MM.1S (cell line): Measurements from ENCODE around the gene INSYN1.
"Not testable (repeated sequence)": the region's sequence is repeated elsewhere in the genome, so short reads cannot be mapped to it uniquely, and the experiment has no call there.

Source experiments
- DNase-seq: peaks from one replicate; pipeline ENCODE4 v3.0.0-alpha.2; 2015
- H2AFZ ChIP-seq: fragments of 300-600 bp; sonication (generic); 2 replicates; pipeline ENCODE4 v1.6.0; 2016; ENCODE audit warnings: antibody characterized with exemption, low read length
- H3F3A ChIP-seq: fragments of 300-600 bp; sonication (generic); 2 replicates; pipeline ENCODE4 v1.6.1; 2016; ENCODE audit warnings: mild to moderate bottlenecking, antibody characterized with exemption, low read length, moderate library complexity, mixed read lengths; ENCODE audit not compliant: insufficient read depth
- H3K27ac ChIP-seq: fragments of 300-600 bp; sonication (generic); 2 replicates; pipeline ENCODE4 v1.5.1; 2016; ENCODE audit warnings: mild to moderate bottlenecking, low read length
- H3K27me3 ChIP-seq: fragments of 300-600 bp; sonication (generic); replicated peaks from 2 replicates; pipeline ENCODE4 v1.6.0; 2016; ENCODE audit warnings: low read length; ENCODE audit not compliant: insufficient read depth
- H3K36me3 ChIP-seq: fragments of 300-600 bp; sonication (generic); replicated peaks from 2 replicates; pipeline ENCODE4 v1.6.1; 2016; ENCODE audit warnings: mild to moderate bottlenecking, low read length, mixed read lengths; ENCODE audit not compliant: insufficient read depth
- H3K4me1 ChIP-seq: fragments of 300-600 bp; sonication (generic); 2 replicates; pipeline ENCODE4 v1.6.1; 2016; ENCODE audit warnings: low read length, mixed read lengths
- H3K4me2 ChIP-seq: fragments of 300-600 bp; sonication (generic); 2 replicates; pipeline ENCODE4 v1.6.0; 2016; ENCODE audit warnings: low read depth, low read length
- H3K4me3 ChIP-seq: fragments of 300-600 bp; sonication (generic); 2 replicates; pipeline ENCODE4 v1.5.1; 2016; ENCODE audit warnings: low read length, mixed read lengths
- H3K79me2 ChIP-seq: fragments of 300-600 bp; sonication (generic); 2 replicates; pipeline ENCODE4 v1.6.1; 2016; ENCODE audit warnings: mixed run types, low read length, mixed read lengths
- H3K9ac ChIP-seq: fragments of 300-600 bp; sonication (generic); 2 replicates; pipeline ENCODE4 v1.6.1; 2016; ENCODE audit warnings: low read length, mixed read lengths
- H3K9me2 ChIP-seq: fragments of 300-600 bp; sonication (generic); replicated peaks from 2 replicates; pipeline ENCODE4 v1.6.1; 2016; ENCODE audit warnings: mild to moderate bottlenecking, low read length, mixed read lengths; ENCODE audit not compliant: insufficient read depth
- H3K9me3 ChIP-seq: fragments of 300-600 bp; sonication (generic); replicated peaks from 2 replicates; pipeline ENCODE4 v1.6.1; 2016; ENCODE audit warnings: mild to moderate bottlenecking, low read length, mixed read lengths; ENCODE audit not compliant: insufficient read depth
- H4K20me1 ChIP-seq: fragments of 300-600 bp; sonication (generic); 2 replicates; pipeline ENCODE4 v1.6.1; 2016; ENCODE audit warnings: mild to moderate bottlenecking, low read length, moderate library complexity, mixed read lengths; ENCODE audit not compliant: insufficient read depth
- EZH2 ChIP-seq: fragments of 300-600 bp; sonication (generic); optimal IDR thresholded peaks from 2 replicates; pipeline ENCODE3; 2017; ENCODE audit warnings: low read depth, mild to moderate bottlenecking, antibody characterized with exemption, low read length, mixed read lengths
- EZH2phosphoT487 ChIP-seq: fragments of 300-600 bp; sonication (generic); IDR thresholded peaks from 2 replicates; pipeline ENCODE4 v1.6.1; 2018; ENCODE audit warnings: antibody characterized with exemption, low read length
- TF ChIP-seq, protein P1 (sequence below): fragments of 300-600 bp; sonication (generic); IDR thresholded peaks from 2 replicates; pipeline ENCODE4 v1.5.1; 2016; ENCODE audit warnings: antibody characterized with exemption, low read length, mixed read lengths

The INSYN1 gene

DNA sequence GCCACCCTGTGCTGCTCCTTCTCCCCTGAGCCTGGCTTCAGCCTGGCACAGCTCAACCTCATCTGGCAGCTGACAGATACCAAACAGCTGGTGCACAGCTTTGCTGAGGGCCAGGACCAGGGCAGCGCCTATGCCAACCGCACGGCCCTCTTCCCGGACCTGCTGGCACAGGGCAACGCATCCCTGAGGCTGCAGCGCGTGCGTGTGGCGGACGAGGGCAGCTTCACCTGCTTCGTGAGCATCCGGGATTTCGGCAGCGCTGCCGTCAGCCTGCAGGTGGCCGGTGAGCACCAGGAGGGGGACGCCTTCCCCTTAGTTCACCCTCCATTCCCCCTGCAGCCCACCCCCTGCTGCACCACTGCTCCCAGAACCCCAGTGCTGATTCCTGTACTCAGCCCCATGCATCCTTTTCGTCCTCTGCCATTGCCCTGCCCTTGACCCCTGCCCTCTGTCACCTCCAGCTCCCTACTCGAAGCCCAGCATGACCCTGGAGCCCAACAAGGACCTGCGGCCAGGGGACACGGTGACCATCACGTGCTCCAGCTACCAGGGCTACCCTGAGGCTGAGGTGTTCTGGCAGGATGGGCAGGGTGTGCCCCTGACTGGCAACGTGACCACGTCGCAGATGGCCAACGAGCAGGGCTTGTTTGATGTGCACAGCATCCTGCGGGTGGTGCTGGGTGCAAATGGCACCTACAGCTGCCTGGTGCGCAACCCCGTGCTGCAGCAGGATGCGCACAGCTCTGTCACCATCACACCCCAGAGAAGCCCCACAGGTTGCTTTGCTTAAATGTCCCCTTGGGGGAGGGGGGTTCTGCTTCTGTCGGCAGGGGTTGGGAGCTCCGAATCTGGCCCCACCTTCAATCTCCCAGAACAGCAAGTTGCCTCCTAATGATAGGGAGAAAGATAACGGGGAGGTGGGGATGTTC lies 50.6 kb downstream of the INSYN1 start:
- H3K4me2 ChIP-seq, H3K9ac ChIP-seq, H3K36me3 ChIP-seq, H3K9me3 ChIP-seq, H4K20me1 ChIP-seq, H3K27me3 ChIP-seq, H3K27ac ChIP-seq, H2AFZ ChIP-seq, H3K4me1 ChIP-seq, DNase-seq, H3F3A ChIP-seq, H3K9me2 ChIP-seq, H3K79me2 ChIP-seq, H3K4me3 ChIP-seq: not testable (repeated sequence)

- Histone ChIP-seq H3K27ac (no peak overlapping the region), H4K20me1 (0 out of 2 replicates have a peak, but pooled peaks cover 4% of the 10 kb centered on the region), H3K9me2 (no peaks in the 10 kb centered on the region), H3K4me2 (no peak overlapping the region), H3K4me1 (peaks cover 23% of the 10 kb centered on the region), H3F3A (no peaks in the 10 kb centered on the region; the same call in 1 of the 2 replicates), H3K36me3 (no peaks in the 10 kb centered on the region), H3K4me3 (no peak overlapping the region), H3K79me2 (0 out of 2 replicates have a peak, but pooled peaks cover 5% of the 10 kb centered on the region), H2AFZ (no peak overlapping the region), H3K9me3 (no peaks in the 10 kb centered on the region), H3K27me3 (no peaks in the 10 kb centered on the region), H3K9ac (no peak overlapping the region)
- TF ChIP-seq EZH2 = no peak
- no peak for TF ChIP-seq EZH2phosphoT487
- TF ChIP-seq, protein P1, sequence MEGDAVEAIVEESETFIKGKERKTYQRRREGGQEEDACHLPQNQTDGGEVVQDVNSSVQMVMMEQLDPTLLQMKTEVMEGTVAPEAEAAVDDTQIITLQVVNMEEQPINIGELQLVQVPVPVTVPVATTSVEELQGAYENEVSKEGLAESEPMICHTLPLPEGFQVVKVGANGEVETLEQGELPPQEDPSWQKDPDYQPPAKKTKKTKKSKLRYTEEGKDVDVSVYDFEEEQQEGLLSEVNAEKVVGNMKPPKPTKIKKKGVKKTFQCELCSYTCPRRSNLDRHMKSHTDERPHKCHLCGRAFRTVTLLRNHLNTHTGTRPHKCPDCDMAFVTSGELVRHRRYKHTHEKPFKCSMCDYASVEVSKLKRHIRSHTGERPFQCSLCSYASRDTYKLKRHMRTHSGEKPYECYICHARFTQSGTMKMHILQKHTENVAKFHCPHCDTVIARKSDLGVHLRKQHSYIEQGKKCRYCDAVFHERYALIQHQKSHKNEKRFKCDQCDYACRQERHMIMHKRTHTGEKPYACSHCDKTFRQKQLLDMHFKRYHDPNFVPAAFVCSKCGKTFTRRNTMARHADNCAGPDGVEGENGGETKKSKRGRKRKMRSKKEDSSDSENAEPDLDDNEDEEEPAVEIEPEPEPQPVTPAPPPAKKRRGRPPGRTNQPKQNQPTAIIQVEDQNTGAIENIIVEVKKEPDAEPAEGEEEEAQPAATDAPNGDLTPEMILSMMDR = peak; percentile 93
- peak; percentile 84 for DNase-seq
These were observed 52.9 kb downstream of the INSYN1 start for GRCh38 chr15:73700041-73700842.

DNA sequence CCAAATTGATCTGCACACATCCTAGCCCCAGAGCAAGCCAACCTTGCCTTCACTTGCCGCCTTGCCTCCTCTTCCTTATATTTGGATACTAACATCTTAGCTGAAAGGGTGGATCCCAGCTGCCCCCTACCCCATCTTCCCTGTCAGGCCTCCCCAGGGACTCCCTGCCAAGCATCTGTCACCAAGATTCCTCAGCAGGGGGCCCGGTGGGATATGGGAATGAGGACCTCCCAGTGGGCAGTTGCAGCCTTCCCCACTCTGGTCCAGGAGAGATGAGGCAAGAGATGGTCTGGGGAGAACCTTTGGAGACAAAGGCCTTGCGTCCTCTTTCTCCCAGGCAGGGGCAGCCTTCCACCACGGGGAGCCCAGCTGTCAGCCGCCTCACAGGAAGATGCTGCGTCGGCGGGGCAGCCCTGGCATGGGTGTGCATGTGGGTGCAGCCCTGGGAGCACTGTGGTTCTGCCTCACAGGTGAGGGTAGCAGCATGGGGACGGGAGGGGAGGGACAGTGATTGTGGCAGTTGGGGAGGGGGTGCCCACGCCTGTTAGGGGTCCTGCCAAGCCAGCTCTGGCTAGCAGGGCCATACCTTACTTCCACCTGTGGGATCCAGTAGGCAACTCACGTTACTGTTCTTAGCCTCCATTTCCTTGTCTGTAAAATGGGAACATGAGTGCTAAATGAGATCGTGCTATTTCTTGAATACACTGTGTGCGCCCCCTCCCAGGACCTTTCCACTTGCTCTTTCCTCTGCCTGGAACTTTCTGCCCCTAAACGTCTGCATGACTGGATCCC lies 53.7 kb downstream of the INSYN1 start:
- H3K4me2 ChIP-seq = no peak overlapping the region
- peaks cover 23% of the 10 kb centered on the region for H3K4me1 ChIP-seq
- TF ChIP-seq EZH2phosphoT487 (no peak), EZH2 (no peak)
- TF ChIP-seq, protein P1 = no peak
- H2AFZ ChIP-seq = no peak overlapping the region
- H3K79me2 ChIP-seq = 0 out of 2 replicates have a peak, but pooled peaks cover 5% of the 10 kb centered on the region
- H3K36me3 ChIP-seq = no peaks in the 10 kb centered on the region
- no peak overlapping the region for H3K9ac ChIP-seq
- H3K27ac ChIP-seq = no peak overlapping the region
- H3K4me3 ChIP-seq = no peak overlapping the region
- no peaks in the 10 kb centered on the region for H3K9me2 ChIP-seq
- DNase-seq = no peak
- no peaks in the 10 kb centered on the region; the same call in 1 of the 2 replicates for H3F3A ChIP-seq
- H4K20me1 ChIP-seq = 0 out of 2 replicates have a peak, but pooled peaks cover 4% of the 10 kb centered on the region
- H3K9me3 ChIP-seq = no peaks in the 10 kb centered on the region
- H3K27me3 ChIP-seq = no peaks in the 10 kb centered on the region
